ENCODE results near the gene SLC29A2.
A peak's percentile ranks its signal among the peaks of the same experiment; 100 is the strongest.
"Not testable (repeated sequence)": the region's sequence is repeated elsewhere in the genome, so short reads cannot be mapped to it uniquely, and the experiment has no call there.

SLC29A2 gene

DNA sequence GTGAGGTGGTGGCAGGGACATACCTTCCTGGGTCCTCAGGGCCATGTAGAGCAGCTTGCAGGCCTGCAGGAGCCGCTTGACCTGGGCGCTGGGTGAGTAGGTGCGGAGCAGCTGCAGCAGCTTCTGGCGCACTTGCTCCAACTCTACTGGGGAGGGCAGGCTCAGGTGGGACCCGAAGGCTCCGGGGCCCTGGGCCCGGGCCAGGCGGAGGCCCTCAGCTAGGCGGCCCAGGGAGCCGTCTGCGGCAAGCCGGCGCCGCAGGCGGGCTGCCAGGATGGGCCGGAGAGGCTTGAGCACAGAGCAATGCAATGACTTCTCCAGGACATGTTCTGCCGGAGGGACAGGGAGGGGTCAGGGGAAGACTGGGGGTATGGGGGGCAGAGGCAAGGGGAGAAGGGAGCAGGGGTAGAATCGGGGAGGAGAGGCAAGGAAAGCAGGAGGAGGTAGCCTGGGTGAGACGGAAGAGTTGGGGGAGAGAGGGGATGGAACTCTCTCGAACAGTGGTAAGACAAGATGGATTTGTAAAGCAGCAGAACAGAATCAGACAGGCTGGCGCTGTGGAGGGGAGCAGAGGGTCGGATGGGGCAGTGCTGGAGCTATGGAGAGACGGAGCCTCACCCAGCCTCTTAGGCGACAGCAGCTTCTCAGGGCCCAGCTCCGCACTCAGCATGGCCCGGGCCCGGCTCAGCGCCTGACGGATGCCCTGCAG, 37.5 kb downstream of the SLC29A2 start:
- no peak for ATAC-seq

DNA sequence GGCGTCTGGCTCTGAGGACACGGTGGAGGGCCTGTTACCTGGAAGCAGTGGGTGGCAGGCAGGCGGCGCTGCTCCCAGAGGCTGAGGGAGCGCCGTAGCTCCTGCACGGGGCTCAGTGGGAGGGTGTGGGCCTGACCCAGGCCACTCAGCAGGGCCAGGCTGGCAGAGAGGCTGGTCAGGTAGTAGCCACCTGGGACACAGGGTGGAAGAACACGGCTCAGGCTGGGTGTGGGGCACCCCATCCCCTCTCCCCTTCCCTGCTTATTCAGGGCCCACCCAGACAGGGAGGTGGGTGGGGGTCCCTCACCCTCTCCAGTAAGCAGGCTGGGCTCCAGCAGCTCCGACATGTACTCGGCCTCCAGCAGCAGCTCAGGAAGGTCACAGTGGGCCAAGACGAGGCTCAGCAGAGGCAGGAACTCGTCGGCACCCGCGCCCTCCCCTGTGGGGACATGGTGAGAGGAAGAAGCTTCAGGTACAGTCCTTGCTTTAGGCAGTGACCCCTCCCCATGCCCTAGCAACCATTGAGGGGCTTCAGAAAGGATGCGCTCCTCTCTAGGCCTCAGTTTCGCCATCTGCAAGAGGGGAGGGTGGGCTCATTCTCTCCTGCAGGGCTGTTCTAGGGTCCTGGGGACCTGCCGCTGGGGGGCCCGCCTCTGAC, 38.2 kb downstream of the SLC29A2 start:
- ATAC-seq, result no peak

DNA sequence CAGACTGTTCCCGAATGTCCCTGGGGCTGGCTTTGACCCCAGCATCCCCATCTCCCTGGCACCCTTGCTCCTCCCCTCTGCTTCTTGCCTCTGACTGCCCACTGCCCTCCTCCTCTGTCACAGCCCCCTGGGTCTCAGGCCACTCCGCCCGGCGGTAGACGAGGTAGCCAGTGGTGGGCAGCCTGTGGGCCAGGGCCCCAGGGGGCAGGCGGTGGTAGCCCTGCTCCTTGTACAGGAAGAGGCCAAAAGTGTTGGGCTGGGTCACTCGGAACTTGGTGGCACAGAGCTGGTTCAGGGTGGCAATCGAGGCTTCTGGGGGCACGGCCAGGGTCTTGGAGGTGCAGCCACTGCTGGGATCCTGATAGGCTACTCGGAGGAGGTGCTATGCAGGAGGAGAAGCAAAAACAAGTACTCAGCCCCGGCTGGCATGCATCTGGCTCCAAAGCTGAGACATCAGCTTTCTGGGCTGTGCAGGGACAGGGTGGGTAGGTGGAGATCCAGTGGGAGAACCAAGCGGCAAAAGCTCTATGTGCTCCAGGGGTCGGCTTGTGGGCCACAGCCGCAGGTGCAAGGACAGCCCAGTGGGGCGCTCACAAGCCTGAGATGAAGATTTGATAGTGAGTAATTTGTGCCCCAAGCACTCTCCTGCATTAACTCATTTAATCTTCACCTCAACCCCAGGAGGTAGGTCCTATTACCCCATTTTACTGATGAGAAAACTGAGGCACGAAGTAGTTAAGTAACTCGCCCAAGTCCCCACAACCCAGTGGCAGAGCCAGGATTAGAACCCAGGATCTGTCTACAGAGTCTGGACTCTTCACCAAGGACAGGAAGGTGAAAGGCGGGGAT, 39.0 kb downstream of the SLC29A2 start:
- no peak for ATAC-seq

DNA sequence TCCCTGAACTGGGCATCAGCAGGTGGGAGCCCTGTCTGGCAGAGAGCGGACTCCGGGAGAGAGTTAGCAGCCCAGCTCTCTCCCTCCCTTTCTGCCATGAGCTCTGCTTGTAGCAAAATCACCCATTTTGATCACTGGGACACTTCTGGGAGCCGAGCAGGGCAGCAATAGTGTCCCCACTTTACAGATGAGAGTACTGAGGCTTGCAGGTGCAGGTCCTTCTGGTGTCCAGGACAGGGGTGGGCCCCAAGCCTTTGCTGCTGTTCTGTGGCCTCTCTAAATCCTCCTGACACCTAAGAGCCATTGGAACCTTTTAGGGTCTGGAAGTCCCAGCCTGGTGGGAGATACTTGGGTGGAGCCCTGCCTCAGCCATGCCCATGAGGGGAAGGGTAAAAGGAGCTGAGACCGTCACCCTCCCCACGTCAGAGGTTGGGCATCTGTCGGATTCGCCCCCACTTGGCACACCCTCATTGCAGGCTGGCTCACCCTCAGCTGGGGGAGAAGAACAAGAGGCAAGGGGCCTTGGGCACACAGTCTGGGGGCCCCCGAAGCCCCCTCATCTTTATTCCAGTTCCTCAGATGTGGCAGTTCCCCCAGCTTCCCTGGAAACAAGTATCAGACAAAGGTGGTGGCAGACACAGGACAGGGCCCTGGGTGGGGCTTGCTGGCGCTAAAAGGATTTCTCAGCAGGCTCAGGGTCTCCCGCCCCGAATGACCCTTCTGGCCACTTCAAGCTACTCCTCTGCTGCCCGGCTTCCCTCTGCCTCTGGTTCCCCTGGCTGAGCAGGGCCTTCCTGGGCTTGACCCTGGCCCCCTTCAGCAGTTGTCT, 39.8 kb downstream of the SLC29A2 start:
- ATAC-seq, result no peak

DNA sequence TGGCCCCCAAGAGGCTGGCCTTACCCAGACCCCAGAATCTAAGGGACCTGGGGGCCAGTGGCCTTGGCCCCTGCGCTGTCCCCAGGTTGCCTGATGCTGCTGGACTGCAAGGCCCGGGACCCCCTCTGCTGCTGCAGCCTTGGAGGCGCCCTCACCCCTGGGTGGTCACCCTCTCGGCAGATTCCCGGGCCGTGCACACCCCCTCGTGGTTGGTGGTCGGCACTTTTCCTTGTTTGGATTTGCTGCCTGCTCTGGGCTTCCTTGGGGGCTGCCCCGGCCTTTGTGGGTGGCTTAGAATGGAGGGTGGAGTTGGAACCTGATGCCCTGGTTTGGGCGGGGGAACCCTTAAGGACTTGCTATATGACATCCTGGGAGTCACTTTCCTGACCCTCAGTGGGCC, 40.6 kb downstream of the SLC29A2 start:
- no peak for ATAC-seq

DNA sequence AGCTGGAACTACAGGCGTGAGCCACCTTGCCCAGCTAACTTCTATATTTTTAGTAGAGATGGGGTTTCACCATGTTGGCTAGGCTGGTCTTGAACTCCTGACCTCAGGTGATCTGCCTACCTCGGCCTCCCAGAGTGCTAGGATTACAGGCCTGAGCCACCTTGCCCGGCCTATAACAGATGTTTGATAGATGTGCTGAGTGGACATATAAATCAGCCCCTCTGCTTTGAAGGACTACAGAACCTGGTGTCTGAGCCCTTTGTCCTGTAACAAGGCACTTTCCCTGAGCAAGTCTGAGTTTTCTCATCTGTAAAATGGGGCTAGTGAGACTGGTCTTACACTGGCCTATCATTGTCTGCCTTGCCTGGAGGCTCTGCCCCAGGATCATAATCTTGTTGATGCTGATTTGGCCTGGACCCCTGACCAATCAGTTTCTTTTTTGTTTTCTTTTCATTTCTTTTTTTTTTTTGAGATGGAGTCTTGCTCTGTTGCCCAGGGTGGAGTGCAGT, 42.3 kb downstream of the SLC29A2 start:
- no peak for ATAC-seq

DNA sequence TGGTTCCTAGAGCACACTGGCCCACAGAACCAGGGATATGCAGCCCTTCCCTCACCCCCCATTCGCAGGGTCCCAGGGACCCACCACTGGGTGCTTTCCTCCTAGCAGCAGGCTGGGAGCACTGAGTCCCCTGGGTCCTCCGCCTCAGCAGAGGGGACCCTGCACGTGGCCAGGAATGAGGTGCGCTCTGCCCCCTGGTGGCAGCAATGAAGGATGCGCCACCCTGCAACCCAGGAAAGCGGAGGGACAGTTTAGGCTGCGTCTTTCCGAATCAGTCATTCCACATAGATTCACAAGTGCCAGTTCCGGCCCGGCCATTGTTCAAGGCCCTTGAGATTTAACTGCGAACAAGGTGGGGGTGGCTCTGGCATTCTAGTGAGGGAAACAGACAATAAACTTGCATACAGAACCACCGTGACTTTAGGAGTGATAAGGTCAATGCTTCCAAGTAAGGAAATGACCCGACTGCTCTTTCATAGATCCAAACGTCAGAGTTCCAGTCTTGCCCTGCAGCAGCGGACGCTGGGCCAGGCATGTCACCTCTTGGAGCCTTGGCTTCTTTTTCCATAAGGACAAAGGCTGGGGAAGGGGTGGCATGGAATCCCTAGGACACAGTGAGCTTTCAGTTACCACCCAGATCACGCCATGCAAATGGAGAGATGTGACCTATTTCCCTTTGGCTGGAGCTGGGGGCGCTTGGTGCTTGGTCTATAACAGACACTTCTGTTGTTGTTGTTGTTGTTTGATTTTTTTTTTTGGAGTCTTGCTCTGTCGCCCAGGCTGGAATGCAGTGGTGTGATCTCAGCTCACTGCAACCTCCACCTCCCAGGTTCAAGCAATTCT, 43.0 kb downstream of the SLC29A2 start:
- peak; percentile 92 to 95 for ATAC-seq

DNA sequence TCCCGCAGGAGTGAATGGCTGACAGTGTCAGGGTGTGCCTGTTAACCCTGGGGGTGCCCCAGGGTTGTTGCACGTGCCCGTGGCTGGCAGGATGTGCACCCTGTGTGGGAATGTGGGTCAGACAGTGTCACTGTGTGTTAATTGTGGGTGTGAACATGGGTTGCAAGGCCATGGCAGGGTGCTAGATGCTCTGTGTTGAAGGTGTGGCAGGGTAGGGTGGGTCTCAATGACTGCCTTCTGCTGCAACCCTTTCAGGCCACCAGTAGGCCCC, 43.6 kb downstream of the SLC29A2 start:
- ATAC-seq, result peak; percentile 10 to 38

DNA sequence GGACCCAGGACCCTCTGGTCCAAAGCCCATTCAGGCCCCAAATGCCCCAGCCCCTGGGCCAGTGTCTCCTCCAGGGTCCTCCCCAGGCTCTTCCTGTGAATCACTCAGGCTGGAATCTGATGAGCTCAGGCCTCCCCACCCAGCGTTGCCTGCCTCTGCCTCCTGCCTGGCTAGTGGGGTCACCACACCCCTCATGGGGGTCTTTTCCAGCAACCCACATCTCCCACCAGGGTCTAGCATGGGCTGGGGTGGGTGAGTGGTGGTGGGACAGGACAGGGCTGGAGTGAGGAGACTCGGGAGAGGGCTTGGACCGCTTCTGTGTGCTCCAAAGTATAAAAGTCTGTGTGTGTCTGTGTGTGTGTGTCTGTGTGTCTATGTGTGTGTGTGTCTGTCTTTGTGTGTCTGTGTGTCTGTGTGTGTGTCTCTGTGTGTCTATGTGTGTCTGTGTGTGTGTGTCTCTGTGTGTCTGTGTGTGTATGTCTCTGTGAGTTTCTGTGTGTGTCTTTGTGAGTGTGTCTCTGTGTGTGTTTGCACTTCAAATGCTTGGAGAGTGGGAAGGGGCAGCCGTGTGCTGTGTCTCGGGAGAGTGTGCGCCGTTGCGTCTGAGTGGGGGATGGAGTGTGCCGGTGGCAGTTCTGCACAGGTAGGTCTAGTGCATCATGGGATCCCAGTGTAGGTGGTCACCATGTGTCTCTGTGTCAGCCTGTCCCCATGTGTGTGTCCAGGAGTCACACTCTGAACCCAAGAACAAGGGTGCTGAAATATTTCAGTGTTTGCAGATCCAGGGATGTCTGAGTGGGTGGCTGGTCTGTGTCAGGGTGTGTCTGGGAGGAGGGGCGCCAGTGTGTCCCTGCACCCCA, 44.2 kb downstream of the SLC29A2 start:
- ATAC-seq, result no peak

DNA sequence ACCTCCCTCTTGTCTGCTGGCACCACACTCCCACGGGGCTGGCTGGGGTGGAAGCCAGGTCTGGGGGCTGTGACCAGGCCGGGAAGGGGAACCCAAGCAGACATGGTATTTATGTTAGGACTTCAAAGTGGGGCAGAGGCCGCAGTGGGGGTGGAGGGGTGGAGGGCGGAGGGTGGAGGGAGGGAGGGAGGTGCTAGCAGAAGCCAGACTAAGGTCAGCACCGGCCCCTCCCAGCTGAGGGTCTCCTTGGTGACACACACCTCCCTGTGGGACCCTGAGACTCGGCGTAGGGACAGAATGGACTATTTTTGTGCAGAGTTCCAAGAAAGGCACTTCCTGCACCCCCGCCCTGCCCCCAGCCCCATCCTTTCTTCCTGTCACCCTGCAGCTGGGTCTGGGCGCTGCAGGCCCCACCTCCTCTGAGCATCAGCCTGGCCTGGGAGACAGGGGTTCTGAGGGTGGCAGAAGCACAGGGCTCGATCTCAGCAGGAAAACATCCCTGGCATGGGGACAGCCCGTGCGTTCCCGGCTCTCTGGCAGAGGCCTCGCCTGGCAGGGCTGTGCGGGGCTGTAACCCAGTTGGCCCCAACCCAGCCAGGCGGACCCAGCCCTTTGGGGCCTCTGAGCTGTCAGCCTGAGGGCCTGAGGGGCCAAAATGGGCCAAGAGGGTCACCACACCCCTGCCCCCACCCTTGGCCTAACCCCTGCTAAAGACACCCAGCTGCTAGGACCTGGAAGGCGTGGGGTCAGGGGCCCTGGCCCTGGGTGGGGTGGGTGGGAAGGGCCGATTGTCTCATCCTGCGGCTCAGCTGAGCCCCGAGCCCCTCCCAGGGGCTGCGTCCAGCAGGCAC, 45.1 kb downstream of the SLC29A2 start:
- ATAC-seq, result no peak

DNA sequence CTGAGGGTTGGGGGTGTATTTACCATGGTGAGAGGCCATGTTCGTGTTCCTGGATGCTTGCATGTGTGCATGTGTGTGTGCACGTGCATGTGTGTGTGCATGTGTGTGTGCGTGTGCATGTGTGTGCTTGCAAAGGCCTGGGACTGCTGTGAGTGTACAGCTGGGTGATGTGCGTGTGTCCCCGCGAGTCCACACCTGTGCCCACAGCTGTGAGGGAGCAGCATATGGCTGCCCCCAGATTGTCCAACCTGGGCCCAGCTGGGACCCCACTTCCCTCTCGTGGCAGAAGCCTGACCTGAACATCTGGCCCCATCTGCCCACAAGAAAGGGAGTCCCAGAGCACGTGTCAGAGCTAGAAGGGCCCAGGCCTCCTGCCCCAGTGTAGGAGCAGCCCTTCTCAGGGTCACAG, 46.3 kb downstream of the SLC29A2 start:
- no peak for ATAC-seq

DNA sequence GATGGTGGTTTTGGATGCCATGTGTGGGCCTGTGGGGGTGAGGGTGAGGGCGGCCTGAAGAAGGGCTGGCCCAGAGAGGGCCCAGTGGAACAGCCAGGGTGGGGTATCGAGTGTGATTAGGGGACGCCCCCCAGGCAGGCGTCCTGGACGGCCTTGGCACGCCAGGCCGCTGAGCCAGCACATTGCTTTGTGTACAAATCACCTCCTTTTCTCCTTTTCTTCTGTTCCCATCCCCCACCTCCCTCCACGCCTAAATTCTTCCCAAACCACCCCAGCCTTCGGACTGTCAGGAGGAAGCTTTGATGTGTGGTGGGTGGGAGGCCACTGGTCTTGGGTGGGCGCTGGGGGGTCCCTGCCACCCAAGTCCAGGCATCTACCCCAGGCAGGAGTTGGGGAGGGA, 46.9 kb downstream of the SLC29A2 start:
- no peak for ATAC-seq

DNA sequence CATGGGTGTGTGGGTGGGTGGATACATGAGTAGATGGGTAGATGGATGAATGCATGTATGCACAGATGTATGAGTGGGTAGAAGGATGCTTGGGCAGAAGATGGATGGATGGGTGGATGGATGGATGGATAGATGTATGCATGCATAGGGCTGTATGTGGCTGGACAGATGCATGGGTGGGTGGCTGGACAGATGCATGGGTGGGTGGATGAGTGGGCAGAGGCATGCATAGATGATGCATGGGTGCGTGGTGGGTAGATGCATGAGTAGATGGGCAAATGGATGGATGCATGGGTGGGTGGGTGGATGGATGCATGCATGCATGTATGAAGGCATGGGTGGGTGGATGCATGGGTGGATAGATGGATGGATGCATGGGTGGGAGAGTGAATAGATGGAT, 47.9 kb downstream of the SLC29A2 start:
- no peak for ATAC-seq

DNA sequence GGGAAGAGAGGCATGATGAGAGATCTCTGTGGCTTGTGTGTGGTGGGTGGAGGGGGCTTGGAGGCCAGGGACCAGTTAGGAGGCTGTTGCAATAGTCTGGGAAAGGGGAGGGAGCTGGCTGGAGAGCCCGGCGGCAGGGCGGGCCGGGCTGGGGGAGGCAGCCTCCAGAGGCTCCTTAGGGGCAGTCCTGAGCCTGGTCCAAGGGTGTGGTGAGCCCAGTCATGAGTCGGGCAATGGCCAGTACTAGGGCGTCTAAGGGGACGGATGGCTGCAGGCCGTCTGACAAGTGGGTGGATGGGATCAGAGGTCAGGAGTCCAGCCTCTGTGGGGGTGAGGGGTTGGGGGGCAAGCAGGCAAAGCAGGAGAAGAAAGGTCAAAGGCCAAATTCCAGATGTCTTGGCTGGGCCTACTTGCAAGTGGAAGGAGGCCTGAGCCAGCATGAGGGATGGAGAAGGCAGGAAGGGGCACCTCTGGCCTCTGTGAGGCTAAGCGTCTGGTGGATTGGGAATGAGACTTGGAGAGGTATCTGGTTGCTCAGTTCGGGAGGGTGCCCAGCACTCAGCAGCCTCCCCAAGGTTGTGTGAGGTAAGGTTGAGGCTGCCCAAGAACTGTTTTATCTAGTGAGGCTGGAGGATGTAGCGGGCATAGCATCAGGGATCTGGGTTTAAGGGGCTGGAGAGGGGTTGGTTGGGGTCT, 48.7 kb downstream of the SLC29A2 start:
- ATAC-seq, result no peak

DNA sequence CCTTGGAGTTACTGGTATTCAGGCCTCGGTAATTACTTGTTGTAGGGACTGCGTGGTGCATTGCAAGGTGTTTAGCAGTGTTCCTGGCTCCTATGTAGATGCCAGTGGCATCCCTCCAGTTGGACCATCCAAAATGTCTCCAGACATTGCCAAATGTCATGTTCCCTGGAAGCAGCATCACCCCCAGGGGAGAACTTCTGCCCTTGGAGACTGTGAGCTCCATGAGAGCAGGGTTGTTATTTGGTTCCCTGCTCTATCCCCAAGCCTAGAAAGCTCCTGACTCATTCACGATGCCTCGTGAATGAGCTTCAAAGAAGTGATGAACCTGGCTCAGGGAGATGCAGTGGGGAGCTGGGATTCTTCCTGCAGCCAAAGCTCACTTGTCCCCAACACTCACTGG, 50.0 kb downstream of the SLC29A2 start:
- no peak for ATAC-seq

DNA sequence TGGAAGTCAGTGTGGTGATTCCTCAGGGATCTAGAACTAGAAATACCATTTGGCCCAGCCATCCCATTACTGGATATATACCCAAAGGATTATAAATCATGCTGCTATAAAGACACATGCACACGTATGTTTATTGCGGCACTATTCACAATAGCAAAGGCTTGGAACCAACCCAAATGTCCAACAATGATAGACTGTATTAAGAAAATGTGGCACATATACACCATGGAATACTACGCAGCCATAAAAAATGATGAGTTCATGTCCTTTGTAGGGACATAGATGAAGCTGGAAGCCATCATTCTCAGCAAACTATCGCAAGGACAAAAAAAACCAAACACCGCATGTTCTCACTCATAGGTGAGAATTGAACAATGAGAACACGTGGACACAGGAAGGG, 50.8 kb downstream of the SLC29A2 start:
- ATAC-seq, result not testable (repeated sequence)

DNA sequence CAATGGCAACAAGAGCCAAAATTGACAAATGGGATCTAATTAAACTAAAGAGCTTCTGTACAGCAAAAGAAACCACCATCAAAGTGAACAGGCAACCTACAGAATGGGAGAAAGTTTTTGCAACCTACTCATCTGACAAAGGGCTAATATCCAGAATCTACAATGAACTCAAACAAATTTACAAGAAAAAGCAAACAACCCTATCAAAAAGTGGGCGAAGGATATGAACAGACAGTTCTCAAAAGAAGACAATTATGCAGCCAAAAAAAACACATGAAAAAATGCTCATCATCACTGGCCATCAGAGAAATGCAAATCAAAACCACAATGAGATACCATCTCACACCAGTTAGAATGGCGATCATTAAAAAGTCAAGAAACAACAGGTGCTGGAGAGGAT, 51.3 kb downstream of the SLC29A2 start:
- ATAC-seq, result not testable (repeated sequence)

DNA sequence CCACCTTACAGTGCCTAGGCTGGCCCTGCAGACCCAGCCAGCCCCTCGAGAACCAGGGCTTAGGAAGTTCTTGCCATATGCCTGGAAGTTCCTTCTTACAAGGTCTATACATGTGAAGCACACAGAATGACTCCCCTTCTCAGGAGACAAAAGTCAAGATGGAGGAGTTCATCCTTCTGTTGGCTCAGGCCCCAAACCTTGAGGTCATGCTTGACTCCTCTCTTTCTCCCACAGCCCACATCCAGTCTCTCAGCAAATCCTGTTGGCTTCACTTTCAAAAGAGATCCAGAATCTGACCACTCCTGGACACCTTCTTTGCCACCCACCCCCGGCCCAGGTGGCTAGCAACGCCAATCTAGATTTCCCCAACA, 53.0 kb downstream of the SLC29A2 start:
- ATAC-seq, result no peak
